ENCODE results near the gene TTLL12.

The TTLL12 gene

DNA sequence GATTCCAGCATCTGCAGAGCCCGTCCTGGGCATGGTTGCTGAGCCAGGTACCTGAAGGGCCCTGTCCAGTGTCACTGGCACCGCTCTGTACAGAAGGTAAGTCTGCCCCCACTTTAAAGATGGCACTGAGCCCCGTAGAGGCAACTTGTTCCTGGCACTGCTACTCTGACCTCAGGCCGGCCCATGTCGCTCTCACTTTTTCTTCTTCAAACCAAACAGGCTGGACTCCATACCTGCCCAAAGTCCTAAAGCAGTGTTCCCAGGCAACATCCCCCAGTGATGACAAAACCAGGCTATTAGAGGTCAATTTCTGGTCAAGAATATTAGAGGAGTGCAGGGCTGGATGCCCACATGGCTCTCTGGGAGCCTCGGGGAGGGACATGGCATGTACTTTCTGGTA is 46.6 kb upstream of the TTLL12 start:
- no peaks in the 10 kb centered on the region for H4K20me1 ChIP-seq (ENCODE audit: insufficient read depth, low read length)
- no peaks in the 10 kb centered on the region for H3K9me2 ChIP-seq (replicated peaks; ENCODE audit: insufficient read depth, low read length)
- no peaks in the 10 kb centered on the region for H3F3A ChIP-seq (ENCODE audit: insufficient read depth, low read length)
- no peaks in the 10 kb centered on the region for H3K36me3 ChIP-seq (replicated peaks; ENCODE audit: insufficient read depth, low read length)
- no peaks in the 10 kb centered on the region for H3K79me2 ChIP-seq (ENCODE audit: low read length)
- DNase-seq: no peak
- H3K9ac ChIP-seq (ENCODE audit: low read length): no peak overlapping the region
- no peaks in the 10 kb centered on the region; the same call in 1 of the 2 replicates for H3K27me3 ChIP-seq (replicated peaks; ENCODE audit: insufficient read depth, low read length)
- H2AFZ ChIP-seq (ENCODE audit: low read length): no peak overlapping the region
- H3K4me3 ChIP-seq (ENCODE audit: low read length): no peak overlapping the region
- H3K27ac ChIP-seq (ENCODE audit: low read length): no peak overlapping the region
- H3K9me3 ChIP-seq (replicated peaks; ENCODE audit: insufficient read depth, low read length): no peaks in the 10 kb centered on the region
- no peak for TF ChIP-seq EZH2 (optimal IDR thresholded peaks at IDR 0.05; ENCODE audit: low read depth, low read length)
- no peak for TF ChIP-seq EZH2phosphoT487 (IDR thresholded peaks at IDR 0.05; ENCODE audit: low read length)
- TF ChIP-seq, protein P1, sequence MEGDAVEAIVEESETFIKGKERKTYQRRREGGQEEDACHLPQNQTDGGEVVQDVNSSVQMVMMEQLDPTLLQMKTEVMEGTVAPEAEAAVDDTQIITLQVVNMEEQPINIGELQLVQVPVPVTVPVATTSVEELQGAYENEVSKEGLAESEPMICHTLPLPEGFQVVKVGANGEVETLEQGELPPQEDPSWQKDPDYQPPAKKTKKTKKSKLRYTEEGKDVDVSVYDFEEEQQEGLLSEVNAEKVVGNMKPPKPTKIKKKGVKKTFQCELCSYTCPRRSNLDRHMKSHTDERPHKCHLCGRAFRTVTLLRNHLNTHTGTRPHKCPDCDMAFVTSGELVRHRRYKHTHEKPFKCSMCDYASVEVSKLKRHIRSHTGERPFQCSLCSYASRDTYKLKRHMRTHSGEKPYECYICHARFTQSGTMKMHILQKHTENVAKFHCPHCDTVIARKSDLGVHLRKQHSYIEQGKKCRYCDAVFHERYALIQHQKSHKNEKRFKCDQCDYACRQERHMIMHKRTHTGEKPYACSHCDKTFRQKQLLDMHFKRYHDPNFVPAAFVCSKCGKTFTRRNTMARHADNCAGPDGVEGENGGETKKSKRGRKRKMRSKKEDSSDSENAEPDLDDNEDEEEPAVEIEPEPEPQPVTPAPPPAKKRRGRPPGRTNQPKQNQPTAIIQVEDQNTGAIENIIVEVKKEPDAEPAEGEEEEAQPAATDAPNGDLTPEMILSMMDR (IDR thresholded peaks at IDR 0.05; ENCODE audit: low read length): no peak
- H3K4me2 ChIP-seq (ENCODE audit: low read depth, low read length): no peak overlapping the region
- no peaks in the 10 kb centered on the region for H3K4me1 ChIP-seq (ENCODE audit: low read length)

DNA sequence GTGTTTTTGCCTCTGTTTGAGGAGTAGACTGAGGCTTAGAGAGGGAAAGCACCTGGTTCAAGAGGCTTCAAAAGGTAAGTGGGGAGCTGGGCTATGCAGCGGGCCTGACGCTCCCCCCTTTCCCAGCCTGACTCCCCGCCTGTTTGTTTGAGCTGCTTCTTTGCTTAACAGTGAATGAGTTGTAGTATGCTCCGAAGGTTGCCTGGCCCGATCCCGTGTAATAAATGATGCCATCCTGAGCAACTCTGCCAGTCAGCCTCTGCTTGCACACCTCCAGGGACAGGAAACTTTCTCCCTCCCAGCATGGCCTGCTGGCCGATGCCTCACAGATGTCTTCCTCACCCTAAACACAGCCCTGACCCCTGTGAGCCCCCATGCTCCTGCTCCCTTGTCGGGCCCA is 45.5 kb upstream of the TTLL12 start:
- Histone ChIP-seq H3K4me2 (ENCODE audit: low read depth, low read length) (no peak overlapping the region), H3K9me2 (replicated peaks; ENCODE audit: insufficient read depth, low read length) (no peaks in the 10 kb centered on the region), H3K4me3 (ENCODE audit: low read length) (no peak overlapping the region), H2AFZ (ENCODE audit: low read length) (no peak overlapping the region), H3K36me3 (replicated peaks; ENCODE audit: insufficient read depth, low read length) (no peaks in the 10 kb centered on the region), H3K79me2 (ENCODE audit: low read length) (no peaks in the 10 kb centered on the region), H3K4me1 (ENCODE audit: low read length) (no peaks in the 10 kb centered on the region), H3F3A (ENCODE audit: insufficient read depth, low read length) (no peaks in the 10 kb centered on the region), H3K27ac (ENCODE audit: low read length) (no peak overlapping the region), H3K9ac (ENCODE audit: low read length) (no peak overlapping the region), H4K20me1 (ENCODE audit: insufficient read depth, low read length) (no peaks in the 10 kb centered on the region), H3K27me3 (replicated peaks; ENCODE audit: insufficient read depth, low read length) (no peaks in the 10 kb centered on the region; the same call in 1 of the 2 replicates), H3K9me3 (replicated peaks; ENCODE audit: insufficient read depth, low read length) (no peaks in the 10 kb centered on the region)
- no peak for DNase-seq
- TF ChIP-seq EZH2phosphoT487 (IDR thresholded peaks at IDR 0.05; ENCODE audit: low read length) (no peak), EZH2 (optimal IDR thresholded peaks at IDR 0.05; ENCODE audit: low read depth, low read length) (no peak)
- TF ChIP-seq, protein P1 (IDR thresholded peaks at IDR 0.05; ENCODE audit: low read length): no peak

- Histone ChIP-seq H3K4me1 (ENCODE audit: low read length) (no peaks in the 10 kb centered on the region), H3K27me3 (replicated peaks; ENCODE audit: insufficient read depth, low read length) (no peaks in the 10 kb centered on the region; the same call in 1 of the 2 replicates), H3K36me3 (replicated peaks; ENCODE audit: insufficient read depth, low read length) (no peaks in the 10 kb centered on the region), H2AFZ (ENCODE audit: low read length) (no peak overlapping the region), H3K79me2 (ENCODE audit: low read length) (no peaks in the 10 kb centered on the region), H3K4me3 (ENCODE audit: low read length) (no peak overlapping the region), H3K27ac (ENCODE audit: low read length) (no peak overlapping the region), H3K9me3 (replicated peaks; ENCODE audit: insufficient read depth, low read length) (no peaks in the 10 kb centered on the region), H4K20me1 (ENCODE audit: insufficient read depth, low read length) (no peaks in the 10 kb centered on the region), H3F3A (ENCODE audit: insufficient read depth, low read length) (no peaks in the 10 kb centered on the region), H3K9me2 (replicated peaks; ENCODE audit: insufficient read depth, low read length) (no peaks in the 10 kb centered on the region), H3K9ac (ENCODE audit: low read length) (no peak overlapping the region), H3K4me2 (ENCODE audit: low read depth, low read length) (no peak overlapping the region)
- TF ChIP-seq EZH2 (optimal IDR thresholded peaks at IDR 0.05; ENCODE audit: low read depth, low read length) (no peak), EZH2phosphoT487 (IDR thresholded peaks at IDR 0.05; ENCODE audit: low read length) (no peak)
- no peak for DNase-seq
Observed at GRCh38 chr22:43231724-43232034, 44.7 kb upstream of the TTLL12 start.

GRCh38 chr22:43230971-43231723 is 44.2 kb upstream of the TTLL12 start:
- DNase-seq: peak; percentile 67

More at GRCh38 chr22:43230971-43231723, 44.2 kb upstream of the TTLL12 start:
- Histone ChIP-seq H3K36me3 (replicated peaks; ENCODE audit: insufficient read depth, low read length) (no peaks in the 10 kb centered on the region), H3K27ac (ENCODE audit: low read length) (no peak overlapping the region), H3K4me3 (ENCODE audit: low read length) (no peak overlapping the region), H3K4me2 (ENCODE audit: low read depth, low read length) (no peak overlapping the region), H3K79me2 (ENCODE audit: low read length) (no peaks in the 10 kb centered on the region), H3F3A (ENCODE audit: insufficient read depth, low read length) (no peaks in the 10 kb centered on the region), H4K20me1 (ENCODE audit: insufficient read depth, low read length) (no peaks in the 10 kb centered on the region), H3K9me3 (replicated peaks; ENCODE audit: insufficient read depth, low read length) (no peaks in the 10 kb centered on the region), H2AFZ (ENCODE audit: low read length) (no peak overlapping the region), H3K9ac (ENCODE audit: low read length) (no peak overlapping the region), H3K27me3 (replicated peaks; ENCODE audit: insufficient read depth, low read length) (no peaks in the 10 kb centered on the region; the same call in 1 of the 2 replicates), H3K4me1 (ENCODE audit: low read length) (no peaks in the 10 kb centered on the region), H3K9me2 (replicated peaks; ENCODE audit: insufficient read depth, low read length) (no peaks in the 10 kb centered on the region)
- TF ChIP-seq EZH2 (optimal IDR thresholded peaks at IDR 0.05; ENCODE audit: low read depth, low read length): no peak
- TF ChIP-seq EZH2phosphoT487 (IDR thresholded peaks at IDR 0.05; ENCODE audit: low read length): no peak
- TF ChIP-seq, protein P1 (IDR thresholded peaks at IDR 0.05; ENCODE audit: low read length): peak; percentile 96
